ENCODE results near the gene PLEKHA6. TPM values are rescaled to one million over a fixed set of nuclear protein-coding genes. Genes with fewer than 3 reads are reported as not detected.

PLEKHA6 gene, protein sequence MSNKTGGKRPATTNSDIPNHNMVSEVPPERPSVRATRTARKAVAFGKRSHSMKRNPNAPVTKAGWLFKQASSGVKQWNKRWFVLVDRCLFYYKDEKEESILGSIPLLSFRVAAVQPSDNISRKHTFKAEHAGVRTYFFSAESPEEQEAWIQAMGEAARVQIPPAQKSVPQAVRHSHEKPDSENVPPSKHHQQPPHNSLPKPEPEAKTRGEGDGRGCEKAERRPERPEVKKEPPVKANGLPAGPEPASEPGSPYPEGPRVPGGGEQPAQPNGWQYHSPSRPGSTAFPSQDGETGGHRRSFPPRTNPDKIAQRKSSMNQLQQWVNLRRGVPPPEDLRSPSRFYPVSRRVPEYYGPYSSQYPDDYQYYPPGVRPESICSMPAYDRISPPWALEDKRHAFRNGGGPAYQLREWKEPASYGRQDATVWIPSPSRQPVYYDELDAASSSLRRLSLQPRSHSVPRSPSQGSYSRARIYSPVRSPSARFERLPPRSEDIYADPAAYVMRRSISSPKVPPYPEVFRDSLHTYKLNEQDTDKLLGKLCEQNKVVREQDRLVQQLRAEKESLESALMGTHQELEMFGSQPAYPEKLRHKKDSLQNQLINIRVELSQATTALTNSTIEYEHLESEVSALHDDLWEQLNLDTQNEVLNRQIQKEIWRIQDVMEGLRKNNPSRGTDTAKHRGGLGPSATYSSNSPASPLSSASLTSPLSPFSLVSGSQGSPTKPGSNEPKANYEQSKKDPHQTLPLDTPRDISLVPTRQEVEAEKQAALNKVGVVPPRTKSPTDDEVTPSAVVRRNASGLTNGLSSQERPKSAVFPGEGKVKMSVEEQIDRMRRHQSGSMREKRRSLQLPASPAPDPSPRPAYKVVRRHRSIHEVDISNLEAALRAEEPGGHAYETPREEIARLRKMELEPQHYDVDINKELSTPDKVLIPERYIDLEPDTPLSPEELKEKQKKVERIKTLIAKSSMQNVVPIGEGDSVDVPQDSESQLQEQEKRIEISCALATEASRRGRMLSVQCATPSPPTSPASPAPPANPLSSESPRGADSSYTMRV
- polyA plus RNA-seq (ENCODE audit: insufficient read length) = 12.7 TPM

DNA sequence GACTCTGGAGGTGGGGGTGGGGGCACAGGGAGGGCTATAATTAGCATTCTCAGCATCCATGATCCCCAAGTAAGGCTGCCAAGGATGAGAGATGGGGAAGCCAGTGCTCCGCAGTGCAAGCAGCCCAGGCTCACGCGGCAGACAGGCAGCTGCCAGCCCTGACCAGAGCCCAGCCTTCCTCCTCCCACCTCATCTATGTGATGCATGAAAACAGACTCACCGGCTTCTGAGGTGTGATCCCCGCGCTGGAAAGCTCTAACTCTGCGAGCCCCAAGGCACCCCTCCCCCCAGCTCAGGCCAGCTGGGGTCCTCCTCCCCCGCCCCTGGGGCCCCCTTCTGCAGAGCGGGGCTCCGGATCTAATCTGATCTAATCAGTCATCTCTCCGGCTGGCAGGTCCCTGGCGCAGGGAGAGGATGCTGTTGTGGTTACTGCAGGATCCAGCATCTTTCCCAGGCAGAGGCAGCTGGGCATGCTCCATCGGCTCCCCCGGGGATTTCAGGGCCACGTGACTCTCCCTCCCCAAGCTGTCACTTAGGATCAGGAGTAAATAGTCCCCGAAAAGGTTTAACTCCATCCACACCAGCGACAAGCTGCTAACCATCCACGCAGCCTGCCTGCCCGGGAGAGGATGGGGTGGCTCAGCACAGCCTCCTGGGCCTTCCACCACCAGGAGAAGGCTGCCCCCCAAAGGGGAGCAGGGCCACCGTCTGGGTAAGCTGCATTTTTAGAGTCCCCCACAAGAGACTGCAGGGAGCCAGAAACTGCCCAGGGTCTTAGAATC, at the start of gene PLEKHA6:
Gene PLEKHA6 (minus strand): TSS at position 456 of the 782 bp plus-strand sequence. CDS start 86,202 bp downstream, outside the sequence.
- no peak for DNase-seq

DNA sequence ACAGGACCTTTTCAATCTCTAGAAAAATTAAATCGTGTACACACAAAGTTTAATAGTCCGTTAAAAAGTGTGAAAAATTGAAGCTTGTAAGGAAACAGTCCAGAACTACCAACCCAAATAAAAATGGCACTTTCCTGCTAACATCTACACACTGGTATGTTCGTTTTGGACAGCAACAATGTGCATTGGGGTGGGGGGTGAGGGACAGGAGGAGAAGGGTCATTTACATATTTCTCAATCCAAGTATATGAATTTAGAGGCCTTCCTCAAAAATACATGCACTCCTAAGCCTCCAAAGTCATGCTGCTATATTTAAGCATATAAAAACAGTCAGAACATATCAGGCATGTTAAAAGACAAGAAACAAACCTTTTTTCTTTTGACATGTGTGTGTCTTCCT, 49.4 kb upstream of the PLEKHA6 start:
- DNase-seq = no peak

DNA sequence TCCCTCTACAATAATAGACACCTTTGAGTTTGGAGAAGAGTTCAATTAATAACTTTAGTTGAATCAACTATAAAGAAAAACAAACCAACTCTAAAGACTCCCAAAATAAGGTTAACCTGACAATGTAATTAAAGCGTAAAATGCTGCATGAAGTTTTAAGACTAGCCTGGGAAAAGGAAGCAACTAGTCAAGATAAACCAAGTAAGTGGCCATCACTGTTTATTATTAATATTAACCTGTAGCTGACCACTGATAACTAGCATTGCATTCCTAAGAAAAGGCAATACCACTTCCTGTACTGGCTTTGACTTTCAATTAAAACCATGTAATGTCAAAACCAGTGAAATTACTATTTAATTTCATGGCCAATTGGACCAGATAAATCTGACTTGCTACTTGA, 48.9 kb upstream of the PLEKHA6 start:
- no peak for DNase-seq

DNA sequence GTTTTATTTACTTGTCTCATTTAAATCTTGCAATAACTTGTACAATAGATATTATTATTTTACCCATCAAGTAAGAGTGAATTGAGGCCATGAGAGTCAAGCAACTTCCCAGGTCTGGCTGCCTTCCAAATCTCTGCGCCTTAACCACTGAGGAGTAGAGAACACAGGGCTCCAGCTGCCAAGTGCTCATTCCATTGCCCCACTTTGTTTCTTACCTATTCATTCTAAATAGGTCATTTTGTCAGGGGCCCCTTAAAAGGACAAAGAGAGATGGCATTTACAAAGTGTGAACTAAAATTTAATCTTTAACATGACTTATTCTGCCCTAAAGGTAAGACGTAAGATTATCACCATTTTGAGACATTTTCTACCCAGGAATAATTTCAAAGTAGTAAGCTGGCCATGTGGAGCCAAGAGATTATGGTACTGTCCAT, 48.4 kb upstream of the PLEKHA6 start:
- DNase-seq = no peak

DNA sequence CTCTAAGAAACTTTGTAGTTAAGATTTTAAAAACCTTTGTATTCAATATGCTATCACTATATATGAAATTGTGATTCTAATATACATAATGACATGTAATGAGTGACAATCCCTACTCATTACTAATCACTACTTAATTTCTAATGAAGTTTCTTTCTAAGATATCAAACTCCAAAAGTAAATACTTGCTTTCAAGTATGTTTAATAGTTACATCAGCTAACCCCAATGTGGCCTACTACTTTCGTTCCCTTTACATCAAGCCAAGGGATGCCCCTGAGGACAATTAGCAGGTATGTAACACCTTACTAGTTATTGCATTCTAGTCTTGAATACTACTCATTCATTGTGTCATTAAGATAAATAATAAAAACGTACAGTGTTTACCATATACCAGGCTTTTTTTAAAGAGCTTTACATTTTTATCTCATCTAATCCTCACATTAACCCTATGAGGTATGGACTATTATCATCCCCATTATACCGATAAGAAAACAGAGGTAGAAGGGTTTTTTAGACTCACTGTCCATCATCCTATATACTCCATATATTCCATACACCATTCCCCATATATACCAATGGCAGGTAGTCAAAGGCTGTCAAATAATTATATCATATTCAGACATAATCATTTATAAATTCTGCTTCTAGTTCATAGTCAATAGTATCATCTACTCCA, 47.7 kb upstream of the PLEKHA6 start:
- no peak for DNase-seq

DNA sequence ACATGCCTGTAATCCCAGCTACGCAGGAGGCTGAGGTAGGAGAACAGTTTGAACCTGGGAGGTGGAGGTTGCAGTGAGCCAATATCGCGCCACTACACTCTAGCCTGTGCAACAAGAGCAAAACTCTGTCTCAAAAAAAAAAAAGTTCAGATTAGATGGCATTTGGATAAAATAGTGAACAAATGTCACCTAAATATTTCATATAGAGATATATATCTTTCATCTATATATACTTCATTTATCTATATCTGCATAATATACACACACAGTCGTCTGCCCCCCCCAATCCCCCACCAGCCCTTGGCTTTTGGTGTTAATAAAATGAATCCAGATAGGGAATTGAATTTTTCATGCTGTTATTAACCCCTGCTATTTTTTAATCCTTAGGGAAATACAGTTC, 46.9 kb upstream of the PLEKHA6 start:
- DNase-seq = no peak

DNA sequence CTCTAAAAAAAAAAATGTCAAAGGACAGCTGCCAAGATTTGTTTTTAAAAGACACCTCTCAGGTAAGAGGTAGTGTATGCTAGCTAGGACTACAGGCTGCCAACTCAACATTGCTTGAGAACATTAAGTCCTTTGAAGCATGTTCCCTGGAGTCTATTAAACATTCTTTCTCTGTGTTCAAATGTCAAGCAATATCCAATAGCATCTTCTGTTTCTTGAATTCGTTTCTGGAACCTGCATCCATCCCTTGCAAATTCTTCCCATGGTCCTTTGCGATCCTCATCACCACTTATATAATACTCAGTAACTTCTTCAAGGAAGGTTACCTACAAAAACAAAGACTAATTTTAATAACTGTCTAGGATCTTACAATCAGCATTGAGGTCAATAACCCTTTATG, 46.3 kb upstream of the PLEKHA6 start:
- no peak for DNase-seq

DNA sequence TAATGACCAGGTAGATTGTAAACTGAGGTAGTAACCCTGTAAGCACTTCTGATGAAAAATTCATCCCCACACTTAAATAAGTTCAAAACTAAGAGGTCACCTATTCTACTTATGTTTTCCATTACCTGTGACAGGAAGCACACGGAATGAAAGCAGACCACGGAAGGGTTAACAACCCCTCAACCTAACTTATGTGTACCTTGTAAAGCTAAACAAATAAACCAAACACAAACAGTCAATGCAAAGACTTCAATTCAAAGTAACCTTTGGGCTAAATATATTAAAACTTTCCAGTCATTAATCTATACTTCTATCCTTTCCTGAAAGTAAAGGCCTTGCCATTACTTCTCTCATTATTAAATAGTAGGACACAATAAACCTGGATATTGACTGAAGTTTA, 44.9 kb upstream of the PLEKHA6 start:
- DNase-seq = no peak

DNA sequence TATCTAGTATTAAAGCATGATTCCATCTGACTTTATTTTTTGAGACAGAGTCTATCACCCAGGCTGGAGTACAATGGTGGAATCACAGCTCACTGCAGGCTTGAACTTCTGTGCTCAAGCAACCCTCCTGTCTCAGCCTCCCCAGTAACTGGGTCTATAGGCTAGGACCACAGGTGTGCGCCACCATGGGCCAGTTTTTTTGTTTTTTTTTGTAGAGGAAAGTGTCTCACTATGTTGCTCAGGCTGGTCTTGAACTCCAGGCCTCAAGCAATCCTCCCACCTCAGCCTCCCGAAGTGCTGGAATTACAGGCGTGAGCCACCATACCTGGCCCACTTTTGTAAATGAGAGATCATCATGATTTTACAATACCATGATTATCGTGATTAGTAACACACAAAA, 42.7 kb upstream of the PLEKHA6 start:
- no peak for DNase-seq

DNA sequence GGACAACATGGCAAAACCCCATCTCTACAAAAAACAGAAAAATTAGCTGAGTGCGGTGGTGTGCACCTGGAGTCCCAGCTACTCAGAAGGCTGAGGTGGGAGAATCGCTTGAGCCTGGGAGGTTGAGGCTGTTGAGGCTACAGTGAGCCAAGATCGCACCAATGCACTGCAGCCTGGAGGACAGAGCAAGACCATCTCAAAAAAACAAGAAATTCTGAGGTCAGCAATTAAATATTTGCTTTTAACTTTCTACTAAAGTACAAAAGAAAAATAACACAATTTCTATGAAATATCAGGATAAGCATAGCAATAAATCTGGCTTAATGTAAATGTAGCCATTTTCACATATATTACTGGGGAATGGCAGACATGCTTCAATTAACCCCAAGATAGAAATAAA, 42.0 kb upstream of the PLEKHA6 start:
- DNase-seq = no peak

DNA sequence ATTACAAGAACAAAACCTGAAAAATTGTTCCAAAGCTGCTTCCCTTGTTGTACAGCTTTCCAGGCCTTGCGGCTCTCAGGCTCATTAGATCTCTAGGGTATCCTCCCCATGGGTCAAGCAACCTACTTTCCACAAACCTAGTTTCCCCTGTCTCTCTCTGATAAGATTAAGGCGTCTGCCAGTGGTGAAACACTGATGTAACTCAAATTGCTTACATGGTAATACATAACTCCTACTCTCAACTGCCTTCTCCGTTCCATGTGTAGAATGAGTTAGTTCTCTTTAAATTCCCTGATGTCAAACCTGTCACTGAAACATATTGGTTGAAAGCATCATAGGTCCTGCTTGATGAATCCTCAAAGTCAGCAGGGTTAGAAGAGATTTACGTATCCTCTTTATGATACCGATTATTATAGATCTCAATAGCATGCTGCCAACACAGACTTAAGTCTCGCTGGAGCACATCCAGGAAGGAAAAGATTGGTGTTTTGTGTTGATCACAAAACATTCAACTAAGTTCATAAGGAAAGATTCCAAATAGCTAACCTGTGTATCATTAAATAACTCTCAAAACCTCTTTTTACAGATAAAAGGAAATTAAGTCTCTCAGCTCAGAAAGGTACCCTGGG, 41.3 kb upstream of the PLEKHA6 start:
- no peak for DNase-seq

DNA sequence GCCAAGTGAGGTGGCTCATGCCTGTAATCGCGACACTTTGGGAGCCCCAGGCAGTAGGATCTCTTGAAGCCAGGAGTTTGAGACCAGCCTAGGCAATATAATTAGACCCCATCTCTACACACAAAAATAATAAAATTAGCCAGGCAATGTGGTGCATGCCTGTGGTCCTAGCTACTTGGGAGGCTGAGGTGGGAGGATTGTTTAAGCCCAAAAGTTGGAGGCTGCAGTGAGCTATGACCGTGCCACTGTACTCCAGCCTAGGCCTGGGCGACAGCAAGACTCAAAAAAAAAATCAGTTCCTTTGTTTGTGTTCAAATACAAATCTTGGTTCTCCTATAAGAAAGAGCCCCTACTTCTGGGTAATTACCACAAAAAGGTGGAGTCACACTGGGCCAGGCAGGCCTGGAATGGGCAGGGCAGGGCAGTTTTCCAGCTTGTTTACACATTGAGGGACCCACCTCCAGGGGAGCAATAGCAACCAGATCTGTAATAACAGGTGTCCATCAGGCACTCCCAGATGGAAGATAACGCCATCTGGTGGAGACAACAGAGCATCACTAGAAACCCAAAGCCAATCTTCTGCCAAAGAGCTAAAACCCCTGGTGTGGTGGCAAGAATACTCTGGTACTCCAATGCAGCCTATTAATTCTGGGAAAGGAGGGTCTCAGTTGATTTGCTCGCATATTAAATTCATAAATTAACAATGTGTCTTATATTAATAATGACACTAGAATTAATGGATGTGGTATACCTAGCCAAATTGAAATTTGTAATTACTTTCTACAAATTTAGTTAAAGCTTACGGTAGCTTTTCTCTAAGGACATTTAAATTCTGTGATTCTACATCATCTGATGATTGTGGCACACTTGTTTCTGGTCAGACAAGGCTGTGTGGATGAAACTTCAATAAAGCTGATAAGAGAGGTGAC, 38.7 kb upstream of the PLEKHA6 start:
- no peak for DNase-seq

DNA sequence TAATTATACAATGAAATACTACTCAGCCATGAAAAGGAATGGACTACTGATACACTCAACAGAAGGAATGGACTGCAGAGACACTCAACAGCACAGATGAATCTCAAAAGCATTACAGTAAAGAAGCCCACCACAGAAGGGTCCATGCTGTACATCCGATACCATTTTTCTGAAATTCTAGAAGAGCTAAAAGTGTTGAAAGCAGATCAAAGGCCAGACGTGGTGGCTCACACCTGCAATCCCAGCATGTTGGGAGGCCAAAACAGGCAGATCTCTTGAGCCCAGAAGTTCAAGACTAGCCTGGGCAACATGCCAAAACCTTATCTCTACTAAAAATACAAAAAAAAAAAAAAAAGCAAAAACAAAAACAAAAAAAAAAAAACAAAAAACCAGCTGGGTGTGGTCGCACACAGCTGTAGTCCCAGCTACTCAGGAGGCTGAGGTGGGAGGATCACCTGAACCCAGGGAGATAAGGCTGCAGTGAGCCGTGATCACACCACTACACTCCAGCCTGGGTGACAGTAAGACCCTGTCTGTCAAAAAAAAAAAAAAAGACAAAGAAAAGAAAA, 36.4 kb upstream of the PLEKHA6 start:
- no peak for DNase-seq

DNA sequence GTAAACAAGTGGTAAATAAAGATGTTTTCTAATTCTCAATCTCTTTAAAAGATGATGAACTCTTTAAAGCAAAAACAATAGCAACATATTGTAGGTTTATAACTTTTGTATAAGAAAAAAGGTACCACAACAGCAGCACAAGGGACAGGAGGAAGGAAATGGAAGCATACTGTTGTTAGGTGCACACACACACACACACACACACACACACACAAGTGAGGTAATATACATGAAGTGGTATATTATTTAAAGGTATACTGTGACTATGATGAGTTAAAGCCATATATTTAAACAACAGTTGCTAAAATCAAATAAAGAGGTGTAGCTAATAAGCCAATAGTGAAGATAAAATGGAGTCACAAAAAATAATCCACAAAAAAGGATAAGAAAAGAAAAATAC, 31.9 kb upstream of the PLEKHA6 start:
- no peak for DNase-seq

DNA sequence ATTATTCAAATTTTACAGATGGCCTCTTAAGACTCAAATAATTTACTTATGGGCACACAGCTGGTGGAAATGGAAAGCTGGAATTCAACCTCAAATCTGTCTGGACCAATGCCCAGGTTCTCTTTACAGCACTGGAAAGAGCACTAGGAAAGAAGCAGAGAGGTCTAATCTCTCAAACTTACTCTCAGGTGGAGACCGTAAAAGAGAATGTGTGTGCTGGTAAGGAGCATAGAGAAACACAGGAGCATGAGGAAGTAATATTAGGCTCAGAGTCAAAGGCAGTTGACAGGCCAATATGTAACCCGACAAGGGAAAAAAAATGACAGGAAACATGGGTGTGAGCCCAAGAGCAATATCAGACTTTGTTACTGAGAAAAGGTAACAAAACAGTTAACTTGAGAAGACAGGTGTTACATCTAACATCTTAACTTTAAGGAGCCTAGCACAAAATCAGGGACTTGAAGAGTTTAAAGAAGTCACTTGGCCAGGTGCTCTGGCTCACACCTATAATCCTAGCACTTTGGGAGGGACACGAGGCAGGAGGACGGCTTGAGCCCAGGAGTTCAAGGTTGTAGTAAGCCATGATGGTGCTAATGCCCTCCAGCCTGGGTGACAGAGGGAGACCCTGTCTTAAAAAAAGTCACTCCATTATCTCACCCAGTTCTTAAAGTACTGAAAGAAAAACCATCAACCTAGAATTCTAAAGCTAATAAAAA, 31.2 kb upstream of the PLEKHA6 start:
- no peak for DNase-seq

DNA sequence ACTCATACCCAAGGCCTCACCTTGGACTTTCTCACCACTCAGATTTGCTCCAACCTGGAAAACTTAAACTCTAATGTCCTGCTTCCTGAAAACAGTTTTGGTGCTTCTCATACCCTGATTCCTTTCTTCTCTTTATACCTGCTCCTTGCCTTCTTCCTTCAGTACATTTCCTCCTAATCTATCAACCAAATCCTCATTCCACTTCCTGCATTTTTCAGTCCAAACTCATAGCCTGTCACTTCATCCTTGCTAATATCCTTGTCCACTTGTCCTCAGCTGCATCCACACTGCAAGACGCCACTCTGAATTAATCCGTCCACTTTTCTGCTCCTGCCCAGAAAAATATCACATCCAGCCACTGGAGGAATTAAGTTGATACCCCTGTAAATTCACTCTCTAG, 26.0 kb upstream of the PLEKHA6 start:
- DNase-seq = no peak

DNA sequence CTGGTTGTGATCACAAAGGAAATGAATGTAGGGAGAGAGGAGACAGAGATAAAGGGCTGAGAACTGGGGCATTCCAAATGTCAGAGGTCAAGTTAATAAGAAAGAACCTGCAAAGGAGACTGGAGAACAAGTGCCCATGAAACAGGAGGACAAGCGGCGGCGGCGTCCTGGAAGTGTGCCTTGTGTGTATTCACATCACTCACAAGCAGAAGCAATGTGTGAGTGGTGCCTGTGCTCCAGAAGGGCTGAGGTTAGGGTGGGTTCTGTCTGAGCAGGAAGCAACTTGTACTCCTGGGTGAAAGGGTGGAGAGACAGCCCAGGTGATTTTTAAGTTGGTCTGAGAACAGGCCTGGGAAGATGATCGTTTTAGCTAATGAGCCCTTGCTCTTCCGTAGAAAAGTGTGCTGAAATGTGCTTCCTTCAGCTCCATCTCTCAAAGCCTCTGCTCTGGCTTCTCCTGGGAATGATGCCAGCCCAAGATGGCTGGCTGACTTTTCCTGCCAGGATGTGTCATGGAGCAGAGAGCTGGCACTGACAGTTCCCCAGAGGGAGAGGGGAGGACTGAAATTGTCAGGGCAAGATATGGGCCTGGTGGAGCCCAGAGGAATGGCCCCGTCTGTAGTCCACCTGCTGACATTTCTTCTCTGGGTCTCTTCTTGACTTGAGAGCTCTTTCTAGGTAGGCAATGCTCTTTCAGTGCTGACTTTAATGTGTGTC, 25.1 kb upstream of the PLEKHA6 start:
- DNase-seq = no peak

DNA sequence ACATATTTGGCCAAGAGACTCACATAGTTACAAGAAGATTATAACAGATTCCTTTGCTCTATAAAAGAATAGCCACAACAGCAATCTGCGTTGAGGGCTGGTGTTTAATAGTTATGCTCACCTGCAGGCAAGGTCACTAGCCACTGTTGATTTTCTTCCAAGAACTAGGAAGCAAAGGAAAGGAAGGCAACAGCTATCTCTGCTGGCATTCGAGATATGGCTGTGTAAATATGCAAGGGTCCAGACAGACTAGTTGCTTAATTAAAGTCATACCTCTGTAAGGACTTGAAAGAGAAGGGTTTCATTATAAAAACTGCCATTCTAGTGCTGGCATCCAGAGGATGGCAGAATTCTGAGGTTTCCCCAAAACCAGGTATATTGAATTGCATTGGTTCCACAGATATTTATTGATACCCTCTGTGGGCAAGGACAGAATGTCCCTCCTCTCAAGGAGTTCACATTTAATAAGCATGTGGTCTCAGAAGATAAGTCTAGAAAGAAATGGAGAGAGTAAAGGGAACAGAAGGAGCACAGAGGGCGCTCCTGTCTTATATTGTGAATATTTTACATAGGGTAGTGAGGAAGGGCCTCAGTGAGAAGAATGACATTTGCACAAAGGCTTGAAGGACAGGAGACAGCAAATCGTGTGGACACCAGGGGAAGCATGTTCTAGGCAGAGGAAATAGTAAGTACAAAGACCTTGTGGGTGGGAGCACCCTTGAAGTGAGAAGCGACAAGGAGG, 23.6 kb upstream of the PLEKHA6 start:
- DNase-seq = no peak
